ENCODE data around the gene VEGFB.

Gene VEGFB

GRCh38 chr11:64233913-64234586 is at the start of gene VEGFB:
Gene VEGFB (plus strand): TSS chr11:64234584. CDS start chr11:64234834, 250 bp downstream.
- H3K4me3 ChIP-seq (ENCODE audit: control insufficient read depth, low read depth, low read length) = peak within 1 kb of the TSS; percentile 67
- TF ChIP-seq CTCF (IDR thresholded peaks at IDR 0.05; ENCODE audit: control insufficient read depth, insufficient read depth, low read depth, low read length, missing control alignments) = no peak
- no peak for DNase-seq (ENCODE audit: low read depth)

- TF ChIP-seq CTCF (IDR thresholded peaks at IDR 0.05; ENCODE audit: control insufficient read depth, insufficient read depth, low read depth, low read length, missing control alignments) = peak; percentile 52
- peak; percentile 47 for DNase-seq (ENCODE audit: low read depth)
- H3K4me3 ChIP-seq (ENCODE audit: control insufficient read depth, low read depth, low read length) = peak overlapping the region; percentile 79
Observed at GRCh38 chr11:64185175-64185692, 49.1 kb upstream of the VEGFB start.

- TF ChIP-seq CTCF (IDR thresholded peaks at IDR 0.05; ENCODE audit: control insufficient read depth, insufficient read depth, low read depth, low read length, missing control alignments) = peak; percentile 61
- peak; percentile 100 for DNase-seq (ENCODE audit: low read depth)
- H3K4me3 ChIP-seq (ENCODE audit: control insufficient read depth, low read depth, low read length) = peak within 1 kb of the TSS; percentile 79
Observed at GRCh38 chr11:64185693-64186491, 48.5 kb upstream of the VEGFB start, which contains the start of gene STIP1. Gene STIP1 (plus strand): TSS chr11:64186171. CDS start chr11:64186262, 91 bp downstream.

GRCh38 chr11:64186492-64187165 is 47.8 kb upstream of the VEGFB start:
- no peak for DNase-seq (ENCODE audit: low read depth)
- no peak overlapping the region for H3K4me3 ChIP-seq (ENCODE audit: control insufficient read depth, low read depth, low read length)
- no peak for TF ChIP-seq CTCF (IDR thresholded peaks at IDR 0.05; ENCODE audit: control insufficient read depth, insufficient read depth, low read depth, low read length, missing control alignments)

GRCh38 chr11:64192434-64192833 is 42.0 kb upstream of the VEGFB start:
- no peak overlapping the region for H3K4me3 ChIP-seq (ENCODE audit: control insufficient read depth, low read depth, low read length)
- no peak for DNase-seq (ENCODE audit: low read depth)
- no peak for TF ChIP-seq CTCF (IDR thresholded peaks at IDR 0.05; ENCODE audit: control insufficient read depth, insufficient read depth, low read depth, low read length, missing control alignments)

- no peak for DNase-seq (ENCODE audit: low read depth)
- no peak for TF ChIP-seq CTCF (IDR thresholded peaks at IDR 0.05; ENCODE audit: control insufficient read depth, insufficient read depth, low read depth, low read length, missing control alignments)
Observed at GRCh38 chr11:64196626-64197025, 37.8 kb upstream of the VEGFB start.

More at GRCh38 chr11:64196626-64197025, 37.8 kb upstream of the VEGFB start:
- no peak overlapping the region for H3K4me3 ChIP-seq (ENCODE audit: control insufficient read depth, low read depth, low read length)

All from AG09309 (cell line).